ENCODE results near the gene AIPL1.

AIPL1 gene

GRCh38 chr17:6450926-6451832 is 16.3 kb upstream of the AIPL1 start:
- no peak for DNase-seq (ENCODE audit: low read depth in 1 of 2, low spot score in 1 of 2)

DNA sequence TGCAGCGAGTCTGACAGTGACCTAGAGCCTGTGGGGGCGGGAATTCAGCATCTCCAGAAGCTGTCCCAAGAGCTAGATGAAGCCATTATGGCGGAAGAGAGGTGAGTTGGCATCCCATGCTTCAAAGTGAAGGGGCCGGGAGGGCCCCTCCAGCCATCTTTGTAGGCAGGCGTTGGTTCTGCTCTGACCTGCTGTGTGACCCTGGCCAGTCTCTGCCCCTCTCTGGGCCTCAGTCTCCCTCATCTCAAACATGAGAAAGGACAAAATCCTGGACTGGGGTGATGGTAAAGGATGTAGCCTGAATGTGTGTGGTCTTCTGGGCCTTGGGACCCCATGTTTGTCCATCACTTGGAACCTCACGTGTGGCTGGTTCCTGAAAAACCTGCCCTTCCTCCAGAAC is 14.4 kb upstream of the AIPL1 start:
- DNase-seq (ENCODE audit: low read depth in 1 of 2, low spot score in 1 of 2): no peak

GRCh38 chr17:6448473-6448872 is 13.6 kb upstream of the AIPL1 start:
- DNase-seq (ENCODE audit: low read depth in 1 of 2, low spot score in 1 of 2): no peak

- no peak for DNase-seq (ENCODE audit: low read depth in 1 of 2, low spot score in 1 of 2)
These were observed 11.7 kb upstream of the AIPL1 start for GRCh38 chr17:6446516-6447100.

DNA sequence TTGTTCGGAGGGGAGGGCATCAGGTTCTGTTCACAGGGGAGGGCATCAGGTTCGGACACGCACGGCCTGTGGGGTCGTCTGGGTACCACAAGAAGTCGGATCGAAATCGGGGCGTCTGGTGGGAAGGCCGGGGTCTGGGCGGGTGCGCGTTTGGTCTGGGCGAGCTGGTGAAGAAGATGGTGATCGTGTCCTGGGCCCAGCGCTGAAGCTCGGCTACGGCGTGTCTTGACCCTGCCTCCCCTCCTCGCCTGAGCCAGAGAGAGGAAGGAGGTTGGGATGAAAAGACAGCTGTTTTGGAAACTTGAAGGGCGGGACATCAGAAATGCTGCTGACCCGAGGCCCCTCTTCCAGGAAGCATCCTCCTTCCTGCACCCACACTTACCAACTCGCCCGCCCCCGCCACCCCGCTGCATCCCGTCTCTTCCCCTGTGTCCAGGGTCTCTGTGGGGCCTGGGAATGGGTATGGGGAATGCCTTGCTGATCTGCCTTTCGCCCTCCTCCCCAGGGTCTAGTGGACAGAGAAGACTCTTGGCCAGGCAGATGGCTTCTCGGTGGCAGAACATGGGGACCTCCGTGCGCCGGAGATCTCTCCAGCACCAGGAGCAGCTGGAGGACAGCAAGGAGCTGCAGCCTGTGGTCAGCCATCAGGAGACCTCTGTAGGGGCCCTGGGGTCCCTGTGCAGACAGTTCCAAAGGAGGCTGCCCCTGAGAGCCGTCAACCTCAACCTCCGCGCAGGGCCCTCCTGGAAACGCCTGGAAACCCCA is 9.8 kb upstream of the AIPL1 start:
- DNase-seq (ENCODE audit: low read depth in 1 of 2, low spot score in 1 of 2): no peak

GRCh38 chr17:6443692-6444570 is 9.0 kb upstream of the AIPL1 start, which contains the start of gene PIMREG:
Gene PIMREG (plus strand): TSS chr17:6444455. CDS start chr17:6445111, 656 bp downstream.
- DNase-seq (ENCODE audit: low read depth in 1 of 2, low spot score in 1 of 2): peak; percentile 90 to 91

DNA sequence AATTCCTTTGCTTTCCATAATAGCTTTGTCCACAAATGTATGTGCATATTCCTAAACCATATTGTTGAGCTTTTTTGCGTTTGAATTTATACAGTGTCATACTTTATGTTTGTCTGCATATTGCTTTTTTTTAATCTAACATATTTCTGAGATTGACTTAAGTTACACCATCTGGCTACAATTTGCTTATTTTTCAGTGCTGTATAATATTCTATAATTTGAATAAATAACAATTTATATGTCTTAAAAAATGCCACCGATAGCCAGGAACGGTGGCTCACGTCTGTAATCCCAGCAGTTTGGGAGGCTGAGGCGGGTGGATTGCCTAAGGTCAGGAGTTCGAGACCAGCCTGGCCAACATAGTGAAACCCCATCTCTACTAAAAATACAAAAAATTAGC is 7.9 kb upstream of the AIPL1 start:
- DNase-seq (ENCODE audit: low read depth in 1 of 2, low spot score in 1 of 2): no peak

- no peak for DNase-seq (ENCODE audit: low read depth in 1 of 2, low spot score in 1 of 2)
These were observed 5.0 kb upstream of the AIPL1 start for GRCh38 chr17:6439951-6440350.

GRCh38 chr17:6437956-6438355 is 3.0 kb upstream of the AIPL1 start:
- no peak for DNase-seq (ENCODE audit: low read depth in 1 of 2, low spot score in 1 of 2)

- no peak for DNase-seq (ENCODE audit: low read depth in 1 of 2, low spot score in 1 of 2)
These were observed 2.5 kb upstream of the AIPL1 start for GRCh38 chr17:6437466-6437865.

- peak; percentile 39 to 59 for DNase-seq (ENCODE audit: low read depth in 1 of 2, low spot score in 1 of 2)
These were observed 1.0 kb upstream of the AIPL1 start for GRCh38 chr17:6435968-6436367.

DNA sequence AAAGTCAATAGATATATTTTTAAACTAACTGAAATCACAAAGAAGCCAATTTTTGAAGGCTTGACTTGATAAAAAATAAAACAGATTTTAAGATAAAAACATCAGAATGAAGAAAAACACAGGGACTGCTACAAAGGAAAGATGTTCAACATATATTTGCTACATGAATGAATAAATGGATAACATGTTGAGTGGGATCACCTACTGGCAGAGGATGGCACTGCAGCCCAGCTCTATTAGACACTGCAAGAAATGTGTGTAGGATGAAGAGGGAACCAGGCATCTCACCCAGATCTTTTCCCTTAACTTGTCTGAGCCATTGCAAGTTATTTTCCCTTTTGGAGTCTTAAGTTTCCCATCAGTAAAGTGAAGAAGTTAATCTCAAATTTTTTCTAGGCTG is 4.2 kb downstream of the AIPL1 start:
- no peak for DNase-seq (ENCODE audit: low read depth in 1 of 2, low spot score in 1 of 2)

DNA sequence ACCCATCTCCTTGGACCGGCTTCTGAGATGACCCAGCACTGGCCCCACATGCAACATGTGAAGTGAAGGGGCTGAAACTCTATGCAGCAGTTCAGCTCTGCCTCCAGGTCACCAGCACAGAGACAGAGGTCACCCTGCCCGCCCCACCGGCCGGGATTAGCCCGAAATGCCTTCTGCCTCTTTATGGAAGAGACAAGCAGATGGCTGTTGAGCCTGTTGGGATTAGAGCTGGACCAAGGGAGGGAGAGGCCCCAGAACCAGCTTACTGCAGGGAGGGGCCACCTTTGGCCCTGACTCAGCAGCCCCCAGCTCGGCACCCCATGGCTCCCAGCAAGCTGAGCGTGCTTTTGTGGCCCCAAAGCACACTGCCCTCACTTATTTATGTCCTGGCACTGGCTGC is 5.7 kb downstream of the AIPL1 start:
- no peak for DNase-seq (ENCODE audit: low read depth in 1 of 2, low spot score in 1 of 2)

DNA sequence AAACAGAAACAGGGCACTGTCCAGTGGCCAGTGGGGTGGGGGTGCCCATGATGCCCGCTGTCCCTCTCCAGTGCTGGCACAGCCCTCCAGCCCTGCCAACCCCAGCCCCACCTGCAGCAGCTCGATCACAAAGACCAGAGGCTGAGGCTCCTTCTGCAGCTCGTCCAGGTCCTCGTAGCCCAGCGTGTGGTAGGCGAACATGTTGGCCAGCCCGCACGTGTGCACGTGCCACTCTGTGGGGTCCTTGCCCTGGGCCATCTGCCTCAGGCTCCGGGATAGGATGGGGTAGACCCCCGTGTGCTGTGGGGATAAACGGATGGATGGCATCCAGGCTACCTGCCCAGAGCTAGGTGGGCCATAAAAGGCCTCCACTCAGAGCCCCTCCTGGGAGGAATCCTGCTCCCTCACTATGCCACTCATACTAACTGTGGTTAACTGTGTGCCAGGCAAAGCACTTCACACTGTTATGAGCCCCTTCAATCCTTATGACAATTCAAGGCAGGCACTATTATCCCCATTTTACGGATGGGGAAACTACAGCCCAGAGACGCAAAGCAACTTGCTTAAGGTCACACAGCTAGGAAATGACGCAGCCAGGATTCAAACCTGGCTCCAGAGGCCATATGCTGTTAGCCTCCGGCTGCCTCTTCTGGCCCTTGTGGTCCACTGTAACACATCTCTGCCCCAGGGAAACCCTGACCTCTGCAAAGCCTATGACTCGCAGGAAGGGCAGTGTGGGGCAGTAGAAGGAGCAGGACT is 6.5 kb downstream of the AIPL1 start:
- no peak for DNase-seq (ENCODE audit: low read depth in 1 of 2, low spot score in 1 of 2)

GRCh38 chr17:6427279-6427781 is 7.6 kb downstream of the AIPL1 start:
- peak in 1 of 2 donors; percentile 35 for DNase-seq (ENCODE audit: low read depth in 1 of 2, low spot score in 1 of 2)

- DNase-seq (ENCODE audit: low read depth in 1 of 2, low spot score in 1 of 2): no peak
These were observed 8.4 kb downstream of the AIPL1 start for GRCh38 chr17:6426356-6427101.

- no peak for DNase-seq (ENCODE audit: low read depth in 1 of 2, low spot score in 1 of 2)
These were observed 9.5 kb downstream of the AIPL1 start for GRCh38 chr17:6425407-6425806.

GRCh38 chr17:6423931-6424330 is 11.0 kb downstream of the AIPL1 start:
- DNase-seq (ENCODE audit: low read depth in 1 of 2, low spot score in 1 of 2): no peak

DNA sequence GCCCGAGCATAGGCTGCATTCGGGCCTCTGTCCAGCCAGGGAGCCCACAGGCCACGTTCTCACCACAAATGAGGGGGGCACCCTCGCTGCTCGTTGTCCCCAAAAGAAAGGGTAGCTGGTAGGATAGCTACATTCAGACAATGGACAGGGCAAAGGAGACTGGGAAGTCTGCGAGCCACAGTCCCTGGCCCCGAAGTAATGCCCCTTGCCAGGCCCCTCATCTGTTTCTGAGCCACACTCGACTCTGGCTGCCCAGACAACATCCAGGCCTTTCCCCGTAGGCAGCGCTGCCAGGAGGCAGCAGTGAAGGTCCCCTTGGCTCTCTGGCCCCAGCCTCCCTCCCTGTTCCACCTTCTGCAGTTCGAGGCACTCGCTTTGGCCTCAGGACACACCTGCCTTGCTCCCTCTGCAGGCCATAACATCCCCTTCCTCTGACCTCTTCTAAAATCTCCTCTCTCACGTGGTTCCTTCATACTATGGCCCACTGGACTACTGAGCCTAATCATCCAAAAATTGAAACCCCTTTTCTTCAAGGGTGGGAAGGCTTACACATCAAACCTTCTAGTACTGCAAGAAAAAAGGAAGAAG is 12.2 kb downstream of the AIPL1 start:
- DNase-seq (ENCODE audit: low read depth in 1 of 2, low spot score in 1 of 2): no peak

All from activated CD4-positive, alpha-beta T cell treated with anti-CD3 and anti-CD28 coated beads, Interleukin-2, amount 50 U/mL, for 24 hours (primary cell).